Endothelial cell (in vitro differentiated cells): ENCODE results near the gene PTPRN2. TPM values are rescaled to one million over a fixed set of nuclear protein-coding genes. Genes with fewer than 3 reads are reported as not detected.
"Not testable (repeated sequence)": the region's sequence is repeated elsewhere in the genome, so short reads cannot be mapped to it uniquely, and the experiment has no call there.

Source experiments
- DNase-seq: peaks from one replicate; pipeline ENCODE4 v3.0.0; 2021; ENCODE audit warnings: low spot score
- H3K27ac Mint-ChIP-seq: one replicate; pipeline ENCODE4 v1.8.0; 2021; ENCODE audit warnings: mixed read lengths, inconsistent platforms; ENCODE audit not compliant: unreplicated experiment
- H3K27me3 Mint-ChIP-seq: one replicate; pipeline ENCODE4 v1.8.0; 2021; ENCODE audit warnings: mild to moderate bottlenecking, moderate library complexity, mixed read lengths, inconsistent platforms; ENCODE audit not compliant: unreplicated experiment
- H3K36me3 Mint-ChIP-seq: one replicate; pipeline ENCODE4 v1.8.0; 2021; ENCODE audit warnings: mild to moderate bottlenecking, low read depth, mixed read lengths, inconsistent platforms; ENCODE audit not compliant: unreplicated experiment
- H3K4me1 Mint-ChIP-seq: one replicate; pipeline ENCODE4 v1.8.0; 2021; ENCODE audit warnings: mild to moderate bottlenecking, mixed read lengths, inconsistent platforms; ENCODE audit not compliant: unreplicated experiment
- H3K4me3 Mint-ChIP-seq: one replicate; pipeline ENCODE4 v1.8.0; 2021; ENCODE audit warnings: mild to moderate bottlenecking, mixed read lengths, inconsistent platforms; ENCODE audit not compliant: unreplicated experiment
- H3K9me3 Mint-ChIP-seq: one replicate; pipeline ENCODE4 v1.8.0; 2021; ENCODE audit warnings: mixed read lengths, inconsistent platforms; ENCODE audit not compliant: unreplicated experiment
- CTCF ChIP-seq: fragments of 200-600 bp; sonication (generic); IDR thresholded peaks from one replicate; pipeline ENCODE4 v1.5.0; 2021; ENCODE audit warnings: antibody characterized with exemption; ENCODE audit not compliant: unreplicated experiment
- total RNA-seq: library from RNA; stranded (reverse); fragmentation: NEBNext Ultra II Directional; extraction: Animal tissue kit (Norgen Biotek cat#: 25700); gene quantifications from one replicate; pipeline ENCODE4 v1.2.1, GENCODE V29; 2021; ENCODE audit not compliant: unreplicated experiment

PTPRN2 gene
- total RNA-seq, 1 donor from 2014 or later: 0.18 TPM

DNA sequence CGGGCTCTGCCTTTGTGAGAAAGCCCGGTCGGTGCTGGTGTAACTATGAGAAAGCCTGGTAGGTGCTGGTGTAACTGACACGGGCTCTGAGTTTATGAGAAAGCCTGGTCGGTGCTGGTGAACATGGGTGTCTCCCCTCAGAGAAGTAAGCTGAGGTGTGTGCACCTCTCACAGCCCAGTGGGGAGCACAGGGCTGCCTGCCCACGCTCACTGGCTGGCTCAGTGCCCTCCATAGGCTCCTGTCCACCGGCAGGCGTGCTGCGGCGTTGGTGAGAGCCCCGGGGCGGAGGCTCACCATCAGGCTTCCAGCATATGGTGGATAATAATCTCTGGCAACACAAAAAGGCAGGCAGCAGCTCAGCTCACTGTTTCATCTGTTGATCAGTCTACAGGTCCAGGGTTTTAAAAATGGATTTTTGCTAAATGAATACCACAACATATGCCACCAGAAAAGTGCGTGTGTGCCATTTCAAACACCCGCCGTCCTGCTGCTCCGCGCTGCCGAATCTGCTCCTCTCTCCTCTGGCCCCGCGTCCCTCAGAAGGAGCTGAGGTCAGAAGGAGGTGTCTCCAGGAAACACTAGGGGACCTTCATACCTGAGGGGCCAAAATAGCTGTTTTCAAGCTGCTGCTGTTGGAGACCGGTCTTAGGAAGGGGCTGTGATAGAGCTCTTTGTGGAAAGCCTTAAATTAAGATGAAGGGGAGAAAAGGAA, 885.2 kb downstream of the PTPRN2 start:
- peaks cover 3% of the 10 kb centered on the region for H3K27me3 Mint-ChIP-seq
- no peak overlapping the region for H3K4me3 Mint-ChIP-seq
- H3K36me3 Mint-ChIP-seq: peaks cover 6% of the 10 kb centered on the region
- H3K27ac Mint-ChIP-seq: no peak overlapping the region
- DNase-seq: no peak
- H3K9me3 Mint-ChIP-seq: peaks cover 37% of the 10 kb centered on the region
- no peaks in the 10 kb centered on the region for H3K4me1 Mint-ChIP-seq
- TF ChIP-seq CTCF: no peak

GRCh38 chr7:157701395-157702180, 886.0 kb downstream of the PTPRN2 start:
- not testable (repeated sequence) for H3K4me3 Mint-ChIP-seq, DNase-seq, H3K36me3 Mint-ChIP-seq, H3K27ac Mint-ChIP-seq, H3K27me3 Mint-ChIP-seq, H3K4me1 Mint-ChIP-seq
- H3K9me3 Mint-ChIP-seq: peaks cover 28% of the 10 kb centered on the region

- H3K4me1 Mint-ChIP-seq: no peaks in the 10 kb centered on the region
- no peak overlapping the region for H3K27ac Mint-ChIP-seq
- H3K27me3 Mint-ChIP-seq: peaks cover 2% of the 10 kb centered on the region
- no peak for TF ChIP-seq CTCF
- H3K4me3 Mint-ChIP-seq: no peak overlapping the region
- no peaks in the 10 kb centered on the region for H3K36me3 Mint-ChIP-seq
- H3K9me3 Mint-ChIP-seq: peaks cover 28% of the 10 kb centered on the region
- DNase-seq: no peak
These were observed 887.2 kb downstream of the PTPRN2 start for GRCh38 chr7:157700231-157701005.

- Mint-ChIP-seq H3K9me3 (peaks cover 29% of the 10 kb centered on the region), H3K27me3 (peaks cover 2% of the 10 kb centered on the region), H3K4me3 (no peak overlapping the region), H3K4me1 (no peaks in the 10 kb centered on the region), H3K27ac (no peak overlapping the region), H3K36me3 (no peaks in the 10 kb centered on the region)
- no peak for TF ChIP-seq CTCF
- DNase-seq: no peak
These were observed 888.1 kb downstream of the PTPRN2 start for GRCh38 chr7:157699357-157700013.

DNA sequence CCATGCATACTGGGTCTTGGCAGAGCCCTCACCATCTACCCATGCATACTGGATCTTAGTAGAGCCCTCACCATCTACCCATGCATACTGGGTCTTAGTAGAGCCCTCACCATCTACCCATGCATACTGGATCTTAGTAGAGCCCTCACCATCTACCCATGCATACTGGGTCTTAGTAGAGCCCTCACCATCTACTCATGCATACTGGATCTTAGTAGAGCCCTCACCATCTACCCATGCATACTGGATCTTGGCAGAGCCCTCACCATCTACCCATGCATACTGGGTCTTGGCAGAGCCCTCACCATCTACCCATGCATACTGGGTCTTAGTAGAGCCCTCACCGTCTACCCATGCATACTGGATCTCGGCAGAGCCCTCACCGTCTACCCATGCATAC, 890.3 kb downstream of the PTPRN2 start:
- peaks cover 22% of the 10 kb centered on the region for H3K9me3 Mint-ChIP-seq
- H3K27ac Mint-ChIP-seq, DNase-seq, H3K27me3 Mint-ChIP-seq, H3K4me3 Mint-ChIP-seq, H3K36me3 Mint-ChIP-seq, H3K4me1 Mint-ChIP-seq: not testable (repeated sequence)

- not testable (repeated sequence) for H3K4me3 Mint-ChIP-seq, H3K4me1 Mint-ChIP-seq, H3K36me3 Mint-ChIP-seq, DNase-seq, H3K27ac Mint-ChIP-seq, H3K27me3 Mint-ChIP-seq
- peaks cover 16% of the 10 kb centered on the region for H3K9me3 Mint-ChIP-seq
These were observed 892.0 kb downstream of the PTPRN2 start for GRCh38 chr7:157695609-157696008.
